SH-SY5Y (cell line): ENCODE results near the gene S100A6.

ENCODE experiments used
- GATA2 ChIP-seq: IDR thresholded peaks from 2 replicates; pipeline ENCODE4 v1.6.1; 2011; ENCODE audit warnings: mild to moderate bottlenecking, low read depth, low read length
- GATA3 ChIP-seq: IDR thresholded peaks from 2 replicates; pipeline ENCODE4 v1.6.1; 2011; ENCODE audit warnings: low read depth, mild to moderate bottlenecking, low read length, moderate library complexity

Gene S100A6

GRCh38 chr1:153535242-153536011 lies at the start of gene S100A6:
Gene S100A6, minus strand, starts transcription at chr1:153535991. Its CDS starts 652 bp downstream, at chr1:153535339.
- TF ChIP-seq GATA2 (no peak), GATA3 (no peak)

- no peak for TF ChIP-seq GATA3
- no peak for TF ChIP-seq GATA2
Observed at GRCh38 chr1:153585006-153585405, 49.2 kb upstream of the S100A6 start.

- TF ChIP-seq GATA2: no peak
- no peak for TF ChIP-seq GATA3
Observed at GRCh38 chr1:153583976-153584375, 48.2 kb upstream of the S100A6 start.

GRCh38 chr1:153578936-153579335 lies 43.1 kb upstream of the S100A6 start:
- TF ChIP-seq GATA3: no peak
- TF ChIP-seq GATA2: no peak

- no peak for TF ChIP-seq GATA2
- no peak for TF ChIP-seq GATA3
Observed at GRCh38 chr1:153578490-153578889, 42.7 kb upstream of the S100A6 start.

- TF ChIP-seq GATA3 (no peak), GATA2 (no peak)
Observed at GRCh38 chr1:153577624-153578051, 41.8 kb upstream of the S100A6 start.

- TF ChIP-seq GATA3 (no peak), GATA2 (no peak)
Observed at GRCh38 chr1:153577138-153577537, 41.3 kb upstream of the S100A6 start.

- no peak for TF ChIP-seq GATA3
- TF ChIP-seq GATA2: no peak
Observed at GRCh38 chr1:153573351-153573750, 37.6 kb upstream of the S100A6 start.

GRCh38 chr1:153572569-153573015 lies 36.8 kb upstream of the S100A6 start:
- no peak for TF ChIP-seq GATA3
- TF ChIP-seq GATA2: no peak

- TF ChIP-seq GATA3 (no peak), GATA2 (no peak)
Observed at GRCh38 chr1:153571706-153572105, 35.9 kb upstream of the S100A6 start.

- TF ChIP-seq GATA3 (no peak), GATA2 (no peak)
Observed at GRCh38 chr1:153570874-153571273, 35.1 kb upstream of the S100A6 start.

- TF ChIP-seq GATA3 (no peak), GATA2 (no peak)
Observed at GRCh38 chr1:153569465-153569864, 33.7 kb upstream of the S100A6 start.

- TF ChIP-seq GATA2: no peak
- no peak for TF ChIP-seq GATA3
Observed at GRCh38 chr1:153568367-153569099, 32.7 kb upstream of the S100A6 start.

GRCh38 chr1:153567621-153568366 lies 32.0 kb upstream of the S100A6 start:
- no peak for TF ChIP-seq GATA3
- TF ChIP-seq GATA2: no peak
